Skin epidermis (tissue), 12 donors: ENCODE results near the gene ZNF560.
A peak's percentile ranks its signal among the peaks of the same experiment; 100 is the strongest.

Source experiments
- H3K27ac ChIP-seq, 21 experiments: fragments of 200-600 bp; sonication (generic) in 11 of 21; one replicate each; pipeline ENCODE4 v1.5.0; 2020; ENCODE audit warnings: mild to moderate bottlenecking in 3 of 21, inconsistent platforms in 2 of 21, moderate library complexity in 2 of 21
- H3K4me3 ChIP-seq, 7 experiments: fragments of 200-600 bp; sonication (generic) in 2 of 7; one replicate each; pipeline ENCODE4 v1.5.0; 2020; ENCODE audit warnings: inconsistent platforms in 2 of 7, mild to moderate bottlenecking in 2 of 7, moderate library complexity in 1 of 7

Gene ZNF560

DNA sequence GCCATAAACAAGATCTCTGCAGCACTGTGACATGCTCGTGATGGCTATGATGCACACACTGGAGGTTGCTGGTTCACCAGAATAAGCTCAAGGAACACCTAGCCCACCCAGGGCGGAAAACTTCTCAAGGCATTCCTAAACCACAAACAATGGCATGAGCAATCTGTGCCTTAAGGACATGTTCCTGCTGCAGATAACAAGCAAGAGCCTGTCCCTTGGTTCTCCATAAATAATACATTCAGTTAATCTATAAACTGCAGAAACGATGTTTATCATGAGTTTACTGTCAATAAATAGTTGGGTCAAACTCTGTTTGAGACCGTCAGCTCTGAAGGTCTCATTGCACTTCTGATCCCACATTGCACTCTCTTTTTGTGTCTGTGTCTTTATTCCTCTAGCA lies 44.5 kb downstream of the ZNF560 start:
- Histone ChIP-seq H3K4me3 (no peak overlapping the region), H3K27ac (no peak overlapping the region)

- Histone ChIP-seq H3K4me3 (no peak overlapping the region), H3K27ac (no peak overlapping the region)
Observed at GRCh38 chr19:9445037-9445436, 53.4 kb downstream of the ZNF560 start.

GRCh38 chr19:9436358-9436757 lies 62.1 kb downstream of the ZNF560 start:
- Histone ChIP-seq H3K27ac (peak overlapping the region in 4 of 21 experiments; percentile 90 to 95 (median 90)), H3K4me3 (peak overlapping the region in 1 of 7 experiments; percentile 91)

DNA sequence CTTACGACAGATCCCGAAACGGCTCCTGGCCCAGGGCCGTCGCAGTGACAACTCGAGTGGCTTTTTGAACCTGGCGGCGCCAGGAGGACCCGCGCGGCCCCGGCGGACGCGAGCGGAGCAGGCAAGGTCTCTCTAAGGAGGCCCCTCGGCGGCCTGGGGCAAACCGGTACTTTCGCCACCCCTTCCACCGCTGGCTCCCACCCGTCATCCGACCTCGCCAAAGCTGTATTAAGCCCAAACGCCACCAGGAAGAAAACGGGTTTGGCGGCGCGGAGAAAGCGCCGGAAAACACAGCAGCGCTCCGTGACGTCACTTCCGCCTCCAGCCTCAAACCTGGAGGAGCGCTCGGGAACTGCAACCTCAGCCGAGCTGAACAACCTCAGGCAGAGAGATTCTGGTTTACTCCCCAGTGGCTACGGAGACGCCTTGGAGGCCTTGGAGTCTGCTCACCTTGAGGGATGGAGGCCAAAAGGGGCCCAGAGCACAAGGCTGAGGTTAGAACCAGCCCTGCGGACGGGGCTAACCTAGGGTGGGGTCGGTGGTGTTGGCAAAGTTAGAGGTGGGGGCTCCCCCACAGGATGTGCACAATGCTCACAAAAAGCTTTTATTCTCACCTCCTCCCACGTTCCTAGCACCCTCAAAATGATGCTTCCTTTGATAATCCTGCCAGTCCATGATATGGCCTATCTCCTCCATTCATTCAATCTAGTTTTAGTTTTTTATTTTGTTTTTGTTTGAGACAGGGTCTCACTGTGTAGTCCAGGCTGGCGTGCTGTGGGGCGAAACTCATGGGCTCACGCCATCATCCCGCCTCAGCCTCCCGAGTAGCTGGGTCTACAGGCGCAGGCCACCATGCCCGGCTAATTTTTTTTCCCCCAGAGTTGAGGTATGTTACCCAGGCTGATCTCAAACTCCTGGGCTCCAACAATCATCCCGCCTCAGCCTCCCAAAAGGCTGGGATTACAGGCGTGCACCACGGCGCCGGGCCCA lies 62.8 kb downstream of the ZNF560 start, which contains the start of gene ZNF266:
Gene ZNF266, minus strand, starts transcription at position 295 of the 990 bp plus-strand sequence. CDS start 15,484 bp downstream, outside the sequence.
- Histone ChIP-seq H3K27ac (peak within 1 kb of the TSS; percentile 56 to 97 (median 90)), H3K4me3 (peak within 1 kb of the TSS; percentile 47 to 91 (median 72))

DNA sequence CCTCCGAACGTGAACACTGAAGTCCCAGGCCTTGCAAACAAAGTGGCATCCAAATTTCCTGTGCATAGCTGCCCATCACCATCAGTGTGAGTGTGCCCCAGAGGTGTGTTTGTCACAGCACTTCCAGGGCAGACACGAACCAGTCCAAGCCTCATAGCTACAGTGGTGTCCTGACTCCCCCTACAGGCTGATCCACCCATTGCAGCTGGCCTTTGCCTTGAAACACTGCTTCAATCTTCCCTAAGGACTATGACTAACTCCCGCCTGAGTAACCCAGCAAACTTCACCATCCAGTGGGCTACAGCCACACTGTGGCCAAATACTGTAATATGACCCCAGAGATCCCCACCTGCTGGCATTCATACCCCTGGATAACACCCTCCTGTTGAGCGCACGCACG lies 66.9 kb downstream of the ZNF560 start:
- Histone ChIP-seq H3K27ac (no peak overlapping the region), H3K4me3 (no peak overlapping the region)

GRCh38 chr19:9430444-9430843 lies 68.0 kb downstream of the ZNF560 start:
- no peak overlapping the region for H3K4me3 ChIP-seq

DNA sequence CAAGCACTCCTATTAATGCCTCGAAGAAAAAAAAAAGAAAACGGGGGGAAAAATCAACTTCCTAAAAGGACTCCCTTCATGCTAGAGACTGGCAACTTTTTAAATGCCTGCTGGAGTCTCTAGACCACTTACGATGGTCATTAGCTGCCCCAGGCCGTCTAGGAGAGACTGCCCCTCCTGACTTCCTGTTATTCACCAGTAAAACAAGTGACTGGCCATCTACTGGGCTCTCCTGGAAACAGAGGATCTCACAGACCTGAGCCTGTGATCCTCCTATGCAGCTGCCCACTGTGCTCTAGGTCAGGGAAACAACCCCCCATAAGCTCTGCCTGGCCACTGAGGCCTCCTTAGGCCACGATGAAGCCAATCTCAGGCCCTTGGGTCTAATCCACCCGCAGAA lies 70.5 kb downstream of the ZNF560 start:
- no peak overlapping the region for H3K4me3 ChIP-seq
- no peak overlapping the region for H3K27ac ChIP-seq

More at GRCh38 chr19:9430444-9430843, 68.0 kb downstream of the ZNF560 start:
- H3K27ac ChIP-seq, result no peak overlapping the region
